HT-29 (cell line): Measurements from ENCODE around the gene UQCRQ. TPM values are rescaled to one million over a fixed set of nuclear protein-coding genes. Genes with fewer than 3 reads are reported as not detected.

Experiments used
- DNase-seq: peaks from one replicate; pipeline ENCODE4 v3.0.0-alpha.2; 2015; ENCODE audit warnings: low spot score
- total RNA-seq: library from RNA; depleted of rRNA; stranded (reverse); fragments of >200 nt; shearing (Covaris generic); gene quantifications from 2 replicates; pipeline ENCODE4 v1.2.3, GENCODE V29; 2014

UQCRQ gene
- total RNA-seq, 1 experiment from 2014 or later: 227 TPM

DNA sequence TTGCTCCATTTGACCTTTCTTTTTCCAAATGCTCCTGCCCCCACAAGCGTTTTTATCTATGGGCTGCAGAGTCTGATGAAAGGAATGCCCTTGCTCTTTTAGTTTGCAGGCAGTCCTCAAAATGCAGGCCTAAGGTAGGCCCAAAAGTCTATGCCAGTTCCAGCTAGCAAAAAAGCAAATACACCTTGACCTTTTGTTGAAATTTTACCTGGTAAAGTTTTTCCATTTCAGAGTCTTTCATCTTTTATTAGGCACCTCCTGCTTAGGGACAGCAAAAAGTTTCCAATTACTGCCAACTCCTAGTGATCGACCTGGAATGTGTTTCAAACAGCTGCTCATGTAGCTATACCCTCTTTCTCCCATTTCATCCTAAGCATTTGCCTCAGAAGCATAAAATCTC lies 4.4 kb downstream of the UQCRQ start:
- DNase-seq: no peak

DNA sequence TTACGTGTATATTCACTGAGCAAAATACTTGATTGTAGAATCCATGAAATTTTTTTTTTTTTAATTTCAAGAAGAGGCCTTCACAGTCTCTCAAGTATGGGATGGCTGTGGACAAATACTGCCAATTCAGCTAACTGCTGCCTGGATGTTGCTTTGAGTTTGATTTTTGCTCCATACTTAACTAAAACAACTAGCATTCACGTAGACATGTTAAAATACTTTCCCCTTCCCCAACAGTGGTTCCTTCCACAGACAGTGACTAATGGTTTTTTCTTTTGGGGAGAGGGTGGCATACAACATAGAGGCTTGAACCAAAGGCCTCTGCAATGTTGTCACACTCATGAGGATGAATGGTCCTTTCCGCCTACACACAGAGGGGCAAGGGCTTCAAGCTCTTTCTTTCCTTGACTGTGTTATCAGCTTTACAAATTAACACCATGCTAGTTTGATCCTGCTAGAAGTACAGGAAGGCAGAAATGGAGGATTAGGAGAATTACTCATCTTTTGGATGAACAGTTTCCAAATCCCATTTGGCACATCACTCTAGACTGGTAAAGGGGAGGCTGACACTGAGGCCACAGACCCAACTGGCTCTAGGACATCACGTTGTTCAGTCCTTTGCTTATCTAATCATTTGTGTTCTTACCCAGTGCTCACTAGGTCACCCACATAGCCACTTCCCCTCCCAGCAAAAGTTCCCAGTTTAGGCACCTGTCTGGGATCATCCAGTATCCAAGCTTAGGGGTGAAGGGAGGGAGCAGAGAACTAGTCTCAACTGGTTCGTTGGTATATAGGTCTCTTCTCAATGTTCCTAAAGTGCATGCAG lies 5.2 kb downstream of the UQCRQ start:
- no peak for DNase-seq

DNA sequence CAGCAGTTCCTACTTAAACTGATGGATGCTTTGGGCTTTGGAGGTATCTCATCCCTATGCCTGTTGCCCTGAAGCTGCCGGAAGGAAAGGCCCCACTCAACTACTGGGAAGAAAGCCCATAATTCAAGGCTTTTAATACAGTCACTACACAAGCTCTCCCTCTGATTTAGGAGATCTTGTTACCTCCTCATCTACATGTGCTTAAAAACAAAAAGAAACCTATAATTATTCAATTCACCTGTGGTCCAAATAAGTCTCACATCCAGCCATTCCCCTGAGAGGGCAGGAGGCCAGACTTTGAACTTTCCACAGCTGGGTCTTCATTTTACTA lies 6.3 kb downstream of the UQCRQ start:
- no peak for DNase-seq

DNA sequence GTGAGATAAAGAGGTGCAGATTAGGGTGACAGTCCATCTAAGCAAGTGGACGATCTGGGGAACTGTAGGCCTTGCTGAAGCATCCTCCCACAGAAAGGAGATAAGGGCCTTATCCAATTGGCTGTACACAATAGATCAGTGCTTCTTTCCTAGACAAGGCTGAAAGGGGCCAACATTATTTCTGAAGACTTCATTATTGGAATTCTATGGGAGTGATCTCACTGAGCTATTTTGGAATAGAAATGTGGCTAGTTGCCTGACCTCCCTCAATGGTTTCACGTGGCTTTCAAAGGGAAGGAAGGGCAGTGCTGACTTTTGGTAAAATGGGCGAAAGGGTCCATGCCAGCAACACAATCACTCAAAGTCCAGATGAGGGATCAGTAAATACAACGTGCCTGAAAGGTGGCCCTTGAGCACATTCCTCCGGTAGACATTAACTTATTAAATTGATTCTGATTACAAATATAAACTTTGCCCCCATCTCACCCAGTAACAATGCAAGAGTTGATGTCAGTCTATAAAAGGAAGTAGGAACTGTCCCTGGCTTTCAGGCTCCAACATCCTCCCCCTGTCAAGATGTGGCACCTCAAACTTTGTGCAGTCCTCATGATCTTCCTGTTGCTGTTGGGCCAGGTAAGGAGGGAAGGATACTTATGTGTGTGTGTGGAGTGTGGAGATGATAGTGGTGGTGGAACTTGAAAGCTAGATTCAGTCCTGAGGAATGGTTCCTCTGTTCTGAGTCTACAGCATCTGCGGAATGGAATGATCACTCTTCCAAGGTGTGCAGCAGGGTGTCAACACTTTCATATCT lies 6.9 kb downstream of the UQCRQ start, which contains the start of gene LEAP2:
Gene LEAP2 (plus strand): TSS at position 550 of the 811 bp plus-strand sequence. CDS start 27 bp downstream, at position 577.
- DNase-seq: peak; percentile 67

DNA sequence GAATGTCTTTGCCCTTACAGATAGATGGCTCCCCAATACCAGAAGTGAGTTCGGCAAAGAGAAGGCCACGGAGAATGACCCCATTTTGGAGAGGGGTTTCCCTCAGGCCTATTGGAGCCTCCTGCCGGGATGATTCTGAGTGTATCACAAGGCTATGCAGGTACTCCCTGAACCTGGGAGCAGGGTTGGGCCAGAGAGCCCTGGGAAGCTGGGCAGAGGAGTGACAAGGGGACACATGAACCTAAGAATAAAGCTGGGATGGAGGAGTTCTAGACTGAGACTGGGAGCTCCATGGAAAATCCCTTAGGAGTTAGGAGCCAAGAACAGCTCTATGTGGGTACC lies 7.5 kb downstream of the UQCRQ start:
- no peak for DNase-seq

DNA sequence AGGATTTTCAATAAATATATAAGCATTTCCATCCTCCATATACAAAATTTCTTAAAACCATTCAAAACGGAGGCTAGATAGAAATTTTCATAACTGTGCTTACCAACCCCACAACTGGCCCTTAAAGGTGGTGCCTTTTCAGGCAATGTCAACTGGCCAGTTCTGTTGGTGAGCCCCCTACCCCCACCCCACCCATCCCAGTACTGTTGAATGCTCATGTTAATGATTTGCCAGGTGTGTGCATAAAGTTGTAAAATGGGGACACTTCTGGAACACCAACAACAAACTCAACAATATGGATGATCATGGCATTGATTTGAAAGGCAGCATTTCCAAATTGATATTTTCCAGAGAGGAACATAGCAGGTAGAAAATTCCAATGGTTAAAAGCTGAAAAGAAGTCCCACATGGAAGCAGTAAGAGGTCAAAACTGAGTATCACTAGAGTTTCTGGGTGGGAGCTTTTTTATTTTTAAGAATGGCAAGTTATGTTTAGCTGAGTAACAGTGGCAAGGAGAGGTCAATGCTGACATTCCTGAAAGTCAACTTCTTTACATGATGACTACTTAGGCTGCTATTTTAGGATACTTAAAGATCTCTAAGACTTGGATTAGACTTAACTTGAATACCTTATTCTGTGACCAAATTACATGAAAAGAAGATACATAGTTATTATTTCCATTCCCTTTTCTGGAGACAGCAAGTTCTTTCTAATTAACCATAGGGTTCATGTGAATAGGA lies 9.7 kb downstream of the UQCRQ start:
- DNase-seq: no peak

DNA sequence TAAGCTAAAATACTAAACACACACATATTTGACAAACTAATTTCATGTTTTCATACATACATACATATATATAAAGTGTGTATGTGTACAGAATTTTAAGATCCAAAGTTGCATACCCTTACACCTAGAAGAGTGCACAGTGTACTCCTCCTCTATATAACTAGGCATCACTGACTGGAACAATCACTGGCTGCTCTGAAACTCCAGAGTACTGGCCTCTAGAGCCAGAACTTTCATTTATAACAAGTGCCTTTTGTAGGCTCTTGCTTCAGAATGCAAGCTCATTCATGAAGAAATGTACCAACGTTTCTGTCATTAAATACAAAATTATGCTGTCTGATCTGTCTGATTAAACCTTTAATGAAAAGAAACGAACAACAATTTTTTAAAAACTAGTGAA lies 11.0 kb downstream of the UQCRQ start:
- no peak for DNase-seq

DNA sequence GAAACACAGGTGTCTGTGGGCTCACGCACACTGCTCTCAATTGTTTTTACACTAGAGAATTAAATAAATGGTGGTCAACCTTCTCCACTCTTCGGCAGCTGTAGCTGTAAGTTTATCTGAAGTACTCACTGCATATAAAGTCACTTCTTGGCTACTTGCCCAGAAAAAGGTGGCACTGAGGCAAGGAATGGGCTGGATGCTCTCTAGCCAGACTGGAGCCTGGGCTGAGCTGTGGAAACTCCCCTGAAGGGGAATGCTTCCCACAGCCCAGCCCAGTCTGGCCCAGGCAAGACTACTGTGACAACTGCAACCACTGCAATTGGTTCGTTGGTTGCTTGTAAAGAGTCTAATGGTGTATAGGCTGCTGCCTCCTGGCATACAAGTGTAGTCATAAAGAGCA lies 11.5 kb downstream of the UQCRQ start:
- peak; percentile 46 for DNase-seq

DNA sequence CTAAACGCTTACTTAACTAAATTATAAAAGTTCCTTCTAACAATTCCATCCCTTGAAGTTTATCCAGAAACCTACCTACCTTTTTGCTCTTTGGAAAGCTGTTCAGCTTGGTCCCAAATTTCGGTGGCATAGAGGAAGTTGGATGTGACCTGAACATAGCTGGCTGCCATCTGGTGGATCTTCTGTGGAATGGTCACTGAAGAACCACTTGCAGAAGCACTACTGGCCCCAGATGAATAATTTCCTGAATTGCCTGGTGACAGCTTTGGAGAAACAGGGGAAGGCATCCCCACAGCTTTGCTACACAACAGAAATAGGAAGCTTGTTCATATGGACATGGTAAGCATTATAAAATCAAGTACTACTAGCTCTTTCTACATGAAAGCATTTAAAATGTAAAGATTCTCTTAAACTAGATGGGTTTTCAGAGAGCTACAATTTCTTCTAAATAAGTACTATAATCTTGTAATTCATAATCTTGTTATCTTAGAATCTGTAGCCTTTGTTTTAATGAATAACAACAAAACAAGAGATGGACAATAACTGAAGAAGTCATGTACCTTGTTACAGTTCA lies 16.9 kb downstream of the UQCRQ start:
- peak; percentile 82 for DNase-seq

DNA sequence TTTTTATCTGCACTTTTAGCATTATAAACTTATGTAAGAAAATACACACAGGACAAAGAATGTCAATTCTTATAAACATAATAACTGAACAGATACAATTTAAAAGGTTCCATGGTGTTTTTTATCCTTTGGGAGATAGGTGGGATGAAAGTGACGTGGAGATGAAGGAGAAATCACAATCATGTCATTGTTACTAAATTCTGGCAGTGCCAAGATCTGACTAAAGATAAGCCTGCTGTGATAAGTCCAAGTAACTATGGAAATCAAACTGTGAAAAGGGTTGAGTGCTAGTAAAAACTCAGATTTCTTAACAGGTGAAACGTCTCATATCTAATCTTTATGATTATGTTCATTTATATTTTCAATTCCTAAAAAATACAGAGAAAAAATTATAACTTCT lies 18.1 kb downstream of the UQCRQ start:
- DNase-seq: peak; percentile 44

DNA sequence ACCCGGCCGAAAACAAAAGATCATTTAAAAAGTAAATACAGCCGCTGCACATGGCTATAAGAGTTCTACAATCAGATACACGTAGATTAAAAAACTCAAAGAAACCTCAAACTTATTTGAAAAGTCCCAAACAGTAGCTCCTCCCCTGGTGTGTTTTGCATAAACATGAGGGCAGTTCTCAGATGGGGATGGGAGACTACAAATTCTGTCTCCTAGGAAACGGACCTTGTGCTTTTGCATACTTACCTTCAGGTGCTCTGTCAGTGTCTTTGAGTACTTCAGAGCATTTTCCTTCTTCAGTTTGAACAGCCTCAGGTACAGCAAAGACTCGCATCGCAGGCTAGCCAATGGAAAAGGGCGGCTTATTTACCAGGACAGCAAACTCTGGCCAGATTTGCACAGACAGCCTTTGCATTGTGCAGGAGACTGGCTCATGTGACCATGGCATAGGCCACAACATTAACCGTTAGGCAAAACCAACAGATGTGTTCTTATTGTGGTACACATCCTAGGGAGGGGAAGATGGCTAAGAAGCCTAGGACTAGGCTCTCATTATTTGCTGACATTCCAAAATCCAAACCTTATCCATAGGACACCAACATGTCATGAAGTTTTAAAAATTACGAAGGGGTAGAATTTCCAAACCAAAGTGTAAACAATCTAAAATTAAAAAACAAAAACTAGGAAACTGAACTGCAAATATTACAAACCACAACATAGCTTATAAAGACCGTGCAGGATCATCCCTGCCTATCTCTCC lies 19.8 kb downstream of the UQCRQ start:
- no peak for DNase-seq

DNA sequence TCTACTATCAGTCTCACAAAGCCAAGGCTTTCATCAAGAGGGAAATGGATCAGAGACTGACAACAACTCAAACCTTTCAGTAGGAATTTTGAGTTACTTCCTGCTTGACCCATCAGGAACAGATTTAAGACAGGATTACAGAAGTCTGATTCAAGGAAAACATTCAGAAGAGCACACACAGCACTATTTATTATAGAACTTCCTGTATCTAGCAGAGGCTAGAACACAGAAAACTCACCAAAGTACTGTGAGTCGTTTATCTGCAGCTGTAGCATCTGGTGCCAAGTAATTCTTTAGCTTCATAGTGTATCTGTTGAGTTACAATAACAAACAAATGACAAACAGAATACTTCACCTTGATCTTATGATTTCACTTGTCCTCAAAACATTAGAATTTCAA lies 20.8 kb downstream of the UQCRQ start:
- DNase-seq: no peak

DNA sequence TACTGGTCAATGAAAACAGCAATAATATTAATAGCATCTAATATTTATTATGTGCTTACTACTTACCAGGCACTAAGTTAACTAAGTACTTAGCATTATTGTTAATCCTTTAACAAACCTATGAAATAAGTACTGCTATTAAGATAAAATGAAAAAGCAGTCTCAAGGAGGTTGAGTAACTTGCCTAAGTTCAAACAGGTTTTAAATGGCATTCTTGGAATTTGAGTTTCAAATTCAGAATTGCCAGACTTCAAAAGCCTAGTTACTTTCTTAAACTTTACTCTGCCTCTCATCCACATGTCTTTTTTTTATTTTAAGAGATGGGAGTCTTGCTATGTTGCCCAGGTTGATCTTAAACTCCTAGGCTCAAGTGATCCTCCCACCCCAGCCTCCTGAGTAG lies 23.1 kb downstream of the UQCRQ start:
- no peak for DNase-seq

DNA sequence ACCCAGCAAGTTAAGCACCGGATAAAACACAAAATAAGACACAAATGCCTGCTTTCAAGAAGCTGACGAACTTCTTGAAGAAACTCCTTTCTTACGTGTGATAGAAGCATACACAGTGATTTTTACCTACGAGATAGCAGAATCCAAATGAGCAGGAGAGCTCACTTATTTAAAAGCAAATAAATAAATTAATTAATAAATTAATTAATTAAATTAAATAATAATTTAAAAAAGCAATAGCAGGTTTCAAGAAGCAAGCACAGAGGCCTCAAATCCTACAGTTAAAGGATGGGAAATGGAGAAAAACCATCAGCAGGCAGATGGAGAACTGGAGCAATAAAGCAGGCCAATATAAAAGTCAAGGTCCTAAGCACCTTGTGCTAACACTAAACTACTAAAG lies 24.4 kb downstream of the UQCRQ start:
- no peak for DNase-seq

DNA sequence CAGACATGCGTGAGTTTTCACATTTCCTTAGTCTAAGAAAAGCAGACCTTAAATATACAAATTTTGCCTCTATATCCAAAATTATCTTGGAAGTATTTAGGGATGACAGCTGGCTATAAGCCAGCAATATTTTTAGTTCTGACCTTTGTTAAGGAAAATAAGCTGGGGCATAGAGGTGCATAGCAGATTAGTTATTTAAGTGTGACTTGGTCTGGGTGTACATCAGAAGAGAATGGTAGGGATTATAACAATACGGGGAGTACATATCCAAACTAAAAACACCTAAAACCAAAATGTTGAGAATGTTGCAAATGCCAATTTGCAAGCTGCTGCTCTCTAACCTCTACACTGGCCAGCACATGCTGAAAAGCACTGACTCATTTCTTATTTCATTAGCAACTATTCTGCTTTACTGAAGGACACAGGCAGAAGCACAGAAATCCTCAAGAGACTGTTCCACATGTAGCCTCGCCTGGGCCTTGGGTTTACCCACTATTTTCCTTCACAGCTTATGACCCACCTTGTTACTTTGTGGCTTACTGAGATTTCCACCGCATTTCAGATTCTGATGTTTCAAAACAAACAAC lies 29.4 kb downstream of the UQCRQ start:
- DNase-seq: no peak

DNA sequence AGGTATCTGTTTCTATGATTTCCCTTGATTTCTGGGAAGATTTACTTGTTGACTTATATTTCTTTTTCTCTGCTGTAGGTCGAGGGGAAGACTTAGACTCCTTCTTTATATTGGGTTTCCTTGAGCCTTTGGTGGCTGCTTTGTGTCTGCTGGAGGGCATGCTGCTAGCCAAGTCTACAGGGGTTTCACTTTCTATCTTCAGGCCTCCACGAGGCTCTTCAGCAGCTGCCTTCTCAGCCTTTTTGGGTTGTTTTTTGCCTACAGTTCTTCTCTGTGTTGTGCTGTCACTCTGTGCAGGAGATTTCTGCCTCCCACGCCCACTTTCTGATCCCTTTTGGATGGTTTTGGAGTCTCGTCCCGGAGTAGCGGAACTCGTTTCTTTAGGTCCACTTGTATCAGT lies 30.2 kb downstream of the UQCRQ start:
- no peak for DNase-seq

DNA sequence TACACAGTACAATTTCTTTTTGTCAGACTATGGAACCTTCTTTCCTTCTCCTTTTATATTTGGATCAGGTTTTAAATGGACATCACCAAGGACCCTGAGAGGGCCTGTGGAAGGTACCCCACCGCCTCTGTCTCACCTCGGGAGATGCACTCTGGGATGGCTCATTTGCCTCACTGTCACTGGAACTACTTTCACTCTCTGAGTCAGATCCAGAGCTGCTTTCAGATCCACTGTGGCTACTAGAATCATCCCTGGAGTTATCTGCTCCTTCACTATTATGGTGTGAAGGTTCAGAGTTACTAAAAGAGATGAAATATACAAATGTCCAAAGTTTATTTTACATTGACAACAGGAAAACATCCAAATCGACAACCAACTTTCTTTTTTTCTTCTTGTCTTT lies 31.7 kb downstream of the UQCRQ start:
- no peak for DNase-seq

DNA sequence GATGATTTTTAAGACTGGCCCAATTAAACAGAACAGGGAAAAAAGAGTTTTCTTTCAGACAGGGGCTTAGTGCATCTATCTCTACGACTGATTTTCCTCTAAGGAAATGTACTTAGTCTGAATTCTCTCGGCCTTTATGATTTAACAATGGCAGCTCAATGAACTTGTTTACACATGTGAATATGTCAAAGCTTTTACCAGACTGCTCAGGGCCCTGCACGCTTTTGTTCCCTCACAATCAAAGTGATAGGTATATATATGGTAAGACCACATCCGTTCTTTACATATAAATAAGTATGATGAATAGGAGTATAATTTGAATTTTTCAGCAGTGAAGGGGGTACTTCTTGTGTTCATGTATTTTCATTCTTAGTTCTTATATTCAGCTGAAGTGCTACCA lies 34.6 kb downstream of the UQCRQ start:
- DNase-seq: no peak

DNA sequence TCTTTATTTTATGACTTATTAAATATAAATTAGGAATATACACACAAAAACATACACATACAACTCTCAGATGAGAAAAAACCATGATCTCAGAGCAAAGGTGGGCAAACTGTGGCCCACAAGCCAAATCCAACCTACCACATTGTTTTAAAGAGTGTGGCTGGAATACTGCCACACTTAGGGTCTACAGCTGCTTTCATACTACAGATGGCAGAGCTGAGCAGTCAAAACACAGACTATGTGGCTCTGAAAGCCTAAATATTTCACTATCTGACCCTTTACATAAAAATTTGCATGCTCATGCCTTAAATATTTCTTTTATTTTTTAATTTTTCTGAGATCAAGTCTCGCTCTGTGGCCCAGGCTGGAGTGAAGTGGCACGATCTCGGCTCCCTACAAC lies 35.3 kb downstream of the UQCRQ start:
- DNase-seq: no peak

DNA sequence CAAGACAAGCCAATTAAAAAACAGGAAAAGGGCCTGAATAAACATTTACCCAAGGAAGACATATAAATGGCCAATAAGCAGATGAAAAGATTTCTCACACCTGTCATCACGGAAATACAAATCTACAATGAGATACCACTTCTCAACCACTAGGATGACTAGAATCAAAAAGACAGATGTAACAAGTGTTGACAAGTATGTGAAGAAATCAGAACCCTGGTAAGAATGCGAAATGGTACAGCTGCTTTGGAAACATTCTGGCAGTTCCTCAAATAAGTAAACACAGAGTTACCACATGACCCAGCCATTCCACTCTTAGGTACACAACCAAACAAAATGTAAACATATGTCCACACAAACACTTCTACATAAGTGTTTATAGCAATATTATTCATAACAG lies 39.5 kb downstream of the UQCRQ start:
- peak; percentile 35 for DNase-seq

DNA sequence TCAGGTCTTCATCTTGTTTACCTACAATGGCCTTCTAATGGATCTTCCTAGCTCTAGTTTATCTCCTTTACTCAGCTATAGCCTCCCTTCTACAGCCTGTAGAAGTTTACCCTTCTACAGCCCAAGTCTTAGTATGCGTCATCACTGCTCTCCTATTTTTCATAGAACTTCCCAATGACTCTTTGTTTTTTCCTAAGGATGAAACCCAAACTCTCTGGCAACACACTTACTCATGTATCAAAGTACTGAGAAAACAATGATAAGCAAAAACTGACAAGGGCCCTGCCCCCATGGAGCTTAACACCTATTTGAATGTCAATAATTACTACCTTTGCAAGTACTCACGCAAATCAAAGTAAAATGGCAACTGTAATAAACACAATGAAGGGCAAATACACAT lies 40.7 kb downstream of the UQCRQ start:
- no peak for DNase-seq
